ENCODE data around the gene AKAP5. TPM values are rescaled to one million over a fixed set of nuclear protein-coding genes. Genes with fewer than 3 reads are reported as not detected.
"Not testable (repeated sequence)": the region's sequence is repeated elsewhere in the genome, so short reads cannot be mapped to it uniquely, and the experiment has no call there.

The AKAP5 gene
- total and polyA plus RNA-seq, 2 experiments from 2014 or later: 0.08 to 0.22 TPM

DNA sequence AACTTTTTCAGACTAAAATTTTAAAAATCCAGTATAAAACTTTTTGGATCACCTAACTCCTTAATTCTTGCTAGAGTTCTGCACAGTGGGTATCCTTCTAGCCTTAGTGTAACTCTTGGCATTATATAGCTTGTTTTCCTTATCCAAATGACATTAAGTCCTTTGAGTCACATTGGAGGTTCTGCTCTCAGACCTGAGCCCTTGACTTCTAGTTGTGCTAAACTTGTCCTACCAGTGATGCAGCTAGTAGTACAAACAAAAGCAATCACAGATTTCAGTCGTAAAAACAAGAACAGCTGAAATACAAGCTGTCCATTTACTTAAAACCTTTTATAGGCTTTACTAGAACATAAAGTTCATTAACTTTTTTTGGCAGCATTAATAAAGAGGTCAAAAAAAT is 49.8 kb downstream of the AKAP5 start:
- Histone ChIP-seq H4K20me1 (ENCODE audit: insufficient read depth) (peaks cover 66% of the 10 kb centered on the region), H3K9me3 (ENCODE audit: low read depth) (no peaks in the 10 kb centered on the region), H3K9me2 (ENCODE audit: insufficient read depth) (no peaks in the 10 kb centered on the region)

DNA sequence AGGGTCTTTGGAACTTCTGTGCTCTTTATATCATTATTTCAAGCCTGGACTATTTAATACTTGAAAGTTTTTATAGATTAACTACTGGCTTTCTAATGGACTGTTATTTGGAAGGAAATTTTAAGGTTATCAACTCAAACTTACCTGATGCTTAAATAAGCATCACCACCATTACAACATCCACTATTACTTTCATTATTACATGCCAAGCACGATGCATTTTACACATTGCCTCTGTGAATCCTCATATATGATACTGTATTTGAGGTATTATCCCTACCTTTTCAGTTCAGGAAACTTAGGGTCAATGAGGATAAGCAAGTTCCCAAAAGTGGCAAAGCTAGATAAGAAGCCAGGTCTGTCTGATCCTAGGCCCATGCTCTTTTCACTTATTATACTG is 51.7 kb downstream of the AKAP5 start:
- Histone ChIP-seq H3F3A (ENCODE audit: insufficient read depth) (peaks cover 42% of the 10 kb centered on the region), H3K36me3 (ENCODE audit: low read depth) (peaks cover 6% of the 10 kb centered on the region; the same call in 1 of the 2 replicates), H3K4me3 (no peak overlapping the region), H3K79me2 (ENCODE audit: insufficient read depth) (peaks cover 100% of the 10 kb centered on the region), H3K9me3 (ENCODE audit: low read depth) (no peaks in the 10 kb centered on the region), H3K9ac (no peak overlapping the region), H2AFZ (no peak overlapping the region), H3K27ac (no peak overlapping the region), H4K20me1 (ENCODE audit: insufficient read depth) (peaks cover 58% of the 10 kb centered on the region), H3K4me1 (ENCODE audit: insufficient read depth) (peaks cover 13% of the 10 kb centered on the region), H3K9me2 (ENCODE audit: insufficient read depth) (no peaks in the 10 kb centered on the region), H3K27me3 (replicated peaks; ENCODE audit: insufficient read depth) (no peaks in the 10 kb centered on the region), H3K4me2 (ENCODE audit: unreplicated experiment) (no peak overlapping the region)
- no peak for TF ChIP-seq EZH2 (IDR thresholded peaks at IDR 0.05; ENCODE audit: insufficient read depth, poor library complexity, severe bottlenecking)
- no peak for TF ChIP-seq EZH2phosphoT487 (IDR thresholded peaks at IDR 0.05; ENCODE audit: insufficient read depth, low read depth)
- 92 to 100% methylated on average over 1 of the region's 1 CpG for WGBS, 2 experiments (ENCODE audit: low coverage in 1 of 2, low lambda C conversion rate in 2 of 2, missing lambda C conversion rate in 2 of 2)
- in situ Hi-C loops (cut with MboI): no loop called here
- no peak for DNase-seq

More for the DNA sequence above, 49.8 kb downstream of the AKAP5 start:
- H3K27ac ChIP-seq: no peak overlapping the region
- H3K4me1 ChIP-seq (ENCODE audit: insufficient read depth): peaks cover 30% of the 10 kb centered on the region
- H3K36me3 ChIP-seq (ENCODE audit: low read depth): no peaks in the 10 kb centered on the region
- H3F3A ChIP-seq (ENCODE audit: insufficient read depth): peaks cover 45% of the 10 kb centered on the region
- WGBS, 2 experiments (ENCODE audit: low coverage in 1 of 2, low lambda C conversion rate in 2 of 2, missing lambda C conversion rate in 2 of 2): 58 to 72% methylated on average over 1 of the region's 1 CpG
- H3K27me3 ChIP-seq (replicated peaks; ENCODE audit: insufficient read depth): no peaks in the 10 kb centered on the region
- H3K79me2 ChIP-seq (ENCODE audit: insufficient read depth): peaks cover 100% of the 10 kb centered on the region
- no peak overlapping the region for H2AFZ ChIP-seq
- in situ Hi-C loops (cut with MboI): no loop called here
- H3K9ac ChIP-seq: no peak overlapping the region
- TF ChIP-seq EZH2phosphoT487 (IDR thresholded peaks at IDR 0.05; ENCODE audit: insufficient read depth, low read depth) (no peak), EZH2 (IDR thresholded peaks at IDR 0.05; ENCODE audit: insufficient read depth, poor library complexity, severe bottlenecking) (no peak)
- H3K4me3 ChIP-seq: no peak overlapping the region
- H3K4me2 ChIP-seq (ENCODE audit: unreplicated experiment): no peak overlapping the region
- no peak for DNase-seq

DNA sequence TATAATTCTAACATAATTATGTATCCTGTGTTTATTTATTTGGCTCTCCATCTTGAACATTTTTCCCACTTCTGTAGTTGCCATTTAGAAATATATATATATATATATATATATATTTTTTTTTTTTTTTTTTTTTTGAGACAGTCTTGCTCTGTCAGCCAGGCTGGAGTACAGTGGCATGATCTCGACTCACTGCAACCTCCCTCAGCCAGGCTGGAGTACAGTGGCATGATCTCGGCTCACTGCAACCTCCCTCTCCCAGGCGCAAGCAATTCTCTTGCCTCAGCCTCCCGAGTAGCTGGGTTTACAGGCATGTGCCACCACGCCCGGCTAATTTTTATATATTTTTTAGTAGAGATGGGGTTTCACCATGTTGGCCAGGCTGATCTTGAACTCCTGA is 52.4 kb downstream of the AKAP5 start:
- Histone ChIP-seq H3F3A (ENCODE audit: insufficient read depth) (peaks cover 45% of the 10 kb centered on the region), H3K79me2 (ENCODE audit: insufficient read depth) (peaks cover 100% of the 10 kb centered on the region), H4K20me1 (ENCODE audit: insufficient read depth) (peaks cover 51% of the 10 kb centered on the region), H3K36me3 (ENCODE audit: low read depth) (peaks cover 13% of the 10 kb centered on the region), H3K4me1 (ENCODE audit: insufficient read depth) (peaks cover 13% of the 10 kb centered on the region)
- WGBS, 2 experiments (ENCODE audit: low coverage in 1 of 2, low lambda C conversion rate in 2 of 2, missing lambda C conversion rate in 2 of 2): 91 to 97% methylated on average over 6 of the region's 6 CpGs
- H3K9ac ChIP-seq; H3K27ac ChIP-seq; H3K27me3 ChIP-seq (replicated peaks; ENCODE audit: insufficient read depth); H3K4me2 ChIP-seq (ENCODE audit: unreplicated experiment); H3K4me3 ChIP-seq; in situ Hi-C loops (cut with MboI); H3K9me3 ChIP-seq (ENCODE audit: low read depth); H3K9me2 ChIP-seq (ENCODE audit: insufficient read depth); DNase-seq; H2AFZ ChIP-seq: not testable (repeated sequence)

DNA sequence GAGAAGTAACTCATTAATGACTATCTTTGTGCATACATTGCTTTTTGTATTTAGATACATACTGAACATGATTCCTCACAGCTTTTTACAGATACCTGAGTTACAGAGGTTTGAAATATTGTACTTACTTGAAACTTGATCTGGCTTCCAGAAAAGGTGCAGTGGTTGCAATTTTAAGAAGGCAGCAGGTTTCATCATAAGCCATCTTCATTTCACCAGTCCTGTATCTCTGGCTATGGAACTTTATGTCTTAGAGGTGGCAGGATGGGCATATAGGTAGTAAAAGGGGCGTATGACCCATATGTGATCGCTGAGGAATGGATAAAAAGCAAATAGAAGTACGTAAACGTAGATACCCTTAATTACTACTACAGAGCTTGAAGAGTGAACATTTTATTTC is 52.9 kb downstream of the AKAP5 start:
- H3K9me3 ChIP-seq (ENCODE audit: low read depth): no peaks in the 10 kb centered on the region
- no peak overlapping the region for H3K9ac ChIP-seq
- DNase-seq: no peak
- in situ Hi-C loops (cut with MboI): no loop called here
- H3F3A ChIP-seq (ENCODE audit: insufficient read depth): peaks cover 43% of the 10 kb centered on the region
- peaks cover 100% of the 10 kb centered on the region for H3K79me2 ChIP-seq (ENCODE audit: insufficient read depth)
- no peaks in the 10 kb centered on the region for H3K27me3 ChIP-seq (replicated peaks; ENCODE audit: insufficient read depth)
- H3K9me2 ChIP-seq (ENCODE audit: insufficient read depth): no peaks in the 10 kb centered on the region
- H3K4me3 ChIP-seq: no peak overlapping the region
- H4K20me1 ChIP-seq (ENCODE audit: insufficient read depth): peaks cover 51% of the 10 kb centered on the region
- no peak overlapping the region for H3K27ac ChIP-seq
- no peak overlapping the region for H2AFZ ChIP-seq
- H3K4me1 ChIP-seq (ENCODE audit: insufficient read depth): peaks cover 13% of the 10 kb centered on the region
- WGBS, 2 experiments (ENCODE audit: low coverage in 1 of 2, low lambda C conversion rate in 2 of 2, missing lambda C conversion rate in 2 of 2): 91 to 92% methylated on average over 4 of the region's 4 CpGs
- H3K36me3 ChIP-seq (ENCODE audit: low read depth): peaks cover 19% of the 10 kb centered on the region
- no peak overlapping the region for H3K4me2 ChIP-seq (ENCODE audit: unreplicated experiment)
- no peak for TF ChIP-seq EZH2phosphoT487 (IDR thresholded peaks at IDR 0.05; ENCODE audit: insufficient read depth, low read depth)
- TF ChIP-seq EZH2 (IDR thresholded peaks at IDR 0.05; ENCODE audit: insufficient read depth, poor library complexity, severe bottlenecking): no peak

DNA sequence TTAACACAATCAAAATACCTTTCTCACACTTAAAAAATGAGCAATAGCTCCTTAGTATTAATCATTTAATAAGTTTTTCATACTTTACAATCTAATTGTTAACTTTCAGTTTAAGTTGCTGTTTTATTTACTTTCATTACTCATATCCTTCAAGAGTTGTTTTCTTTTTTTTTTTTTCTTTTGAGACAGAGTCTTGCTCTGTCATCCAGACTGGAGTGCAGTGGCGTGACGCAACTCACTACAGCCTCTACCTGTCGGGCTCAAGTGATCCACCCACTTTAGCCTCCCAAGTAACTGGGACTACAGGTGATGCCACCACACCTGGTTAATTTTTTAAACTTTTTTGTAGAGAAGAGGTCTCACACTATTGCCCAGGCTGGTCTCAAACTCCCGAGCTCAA is 55.4 kb downstream of the AKAP5 start:
- Histone ChIP-seq H4K20me1 (ENCODE audit: insufficient read depth) (peaks cover 37% of the 10 kb centered on the region), H3K36me3 (ENCODE audit: low read depth) (peaks cover 39% of the 10 kb centered on the region), H3K4me2 (ENCODE audit: unreplicated experiment) (no peak overlapping the region), H3K4me3 (no peak overlapping the region), H3K9ac (no peak overlapping the region), H3K9me3 (ENCODE audit: low read depth) (no peaks in the 10 kb centered on the region), H3K27me3 (replicated peaks; ENCODE audit: insufficient read depth) (no peaks in the 10 kb centered on the region), H2AFZ (no peak overlapping the region), H3K4me1 (ENCODE audit: insufficient read depth) (no peaks in the 10 kb centered on the region), H3F3A (ENCODE audit: insufficient read depth) (peaks cover 35% of the 10 kb centered on the region; the same call in 1 of the 2 replicates), H3K79me2 (ENCODE audit: insufficient read depth) (peaks cover 100% of the 10 kb centered on the region), H3K9me2 (ENCODE audit: insufficient read depth) (no peaks in the 10 kb centered on the region), H3K27ac (no peak overlapping the region)
- TF ChIP-seq EZH2 (IDR thresholded peaks at IDR 0.05; ENCODE audit: insufficient read depth, poor library complexity, severe bottlenecking): no peak
- TF ChIP-seq EZH2phosphoT487 (IDR thresholded peaks at IDR 0.05; ENCODE audit: insufficient read depth, low read depth): no peak
- 96 to 97% methylated on average over 4 of the region's 4 CpGs for WGBS, 2 experiments (ENCODE audit: low coverage in 1 of 2, low lambda C conversion rate in 2 of 2, missing lambda C conversion rate in 2 of 2)
- in situ Hi-C loops (cut with MboI): no loop called here
- DNase-seq: no peak
